HG03378 (cell line): ENCODE results near the gene FAM228A.
A peak's percentile ranks its signal among the peaks of the same experiment; 100 is the strongest.
"Not testable (repeated sequence)": the region's sequence is repeated elsewhere in the genome, so short reads cannot be mapped to it uniquely, and the experiment has no call there.

Experiments used
- ATAC-seq: cut with Tn5 transposase; IDR thresholded peaks from one replicate; pipeline ENCODE4 v1.9.1; 2021; ENCODE audit warnings: mild to moderate bottlenecking, moderate library complexity; ENCODE audit not compliant: unreplicated experiment

The FAM228A gene

DNA sequence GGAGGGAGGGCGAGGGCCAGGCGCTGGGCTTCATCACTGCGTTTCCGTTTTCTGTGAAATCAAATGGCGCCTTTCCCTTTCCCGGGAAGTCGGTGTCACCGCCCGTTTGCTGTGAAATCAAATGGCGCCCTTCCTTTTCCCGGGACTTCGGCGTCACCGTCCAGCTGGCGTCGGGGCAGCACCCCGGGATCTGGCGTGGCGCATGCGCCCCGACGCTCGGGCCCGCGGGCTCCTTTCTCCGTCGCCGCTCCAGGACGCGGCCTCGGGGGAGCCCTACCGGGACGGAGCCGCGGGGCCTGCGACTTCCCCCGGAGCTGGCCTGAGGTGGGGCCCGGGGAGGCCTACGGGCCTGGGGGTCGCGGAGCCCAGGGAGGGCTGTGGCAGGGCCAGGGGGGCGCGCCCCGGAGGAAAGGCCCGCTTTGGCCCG lies at the start of gene FAM228A:
Gene FAM228A, plus strand, starts transcription at position 203 of the 427 bp plus-strand sequence. CDS start 428 bp downstream, outside the sequence.
- ATAC-seq: no peak

DNA sequence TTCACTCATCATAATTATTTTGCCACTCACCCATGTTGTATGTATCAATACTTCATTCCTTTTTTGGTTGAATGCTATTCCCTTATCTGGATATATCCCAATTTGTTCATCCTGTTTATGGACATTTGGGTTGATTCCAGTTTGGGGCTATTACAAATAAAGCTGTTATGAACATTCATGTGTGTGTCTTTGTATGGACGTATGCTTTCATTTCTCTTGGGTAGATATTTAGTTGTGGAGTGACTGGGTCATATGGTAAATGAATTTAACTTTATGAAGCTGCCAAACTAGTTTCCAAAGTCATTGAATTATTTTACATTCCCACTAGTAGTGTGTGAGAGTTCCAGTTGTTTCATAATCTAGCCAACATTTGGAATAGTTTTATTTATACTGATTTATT lies 48.9 kb upstream of the FAM228A start:
- no peak for ATAC-seq

DNA sequence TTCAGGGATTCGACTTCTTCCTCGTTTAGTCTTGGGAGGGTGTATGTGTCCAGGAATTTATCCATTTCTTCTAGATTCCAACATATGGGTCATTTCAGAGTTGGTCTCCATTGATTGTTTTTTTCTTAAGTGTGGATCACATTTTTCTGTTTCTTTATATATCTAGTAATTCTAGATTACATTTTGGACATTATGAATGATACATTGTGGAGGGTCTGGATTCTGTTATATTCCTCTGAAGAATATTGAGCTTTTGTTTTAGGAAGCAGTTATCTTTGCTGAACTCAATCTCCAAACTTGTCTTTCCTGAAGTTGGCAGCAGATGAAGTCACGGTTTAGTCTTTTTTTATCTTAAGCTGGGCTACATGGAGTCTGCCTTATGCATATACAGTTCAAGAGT lies 42.3 kb upstream of the FAM228A start:
- no peak for ATAC-seq

DNA sequence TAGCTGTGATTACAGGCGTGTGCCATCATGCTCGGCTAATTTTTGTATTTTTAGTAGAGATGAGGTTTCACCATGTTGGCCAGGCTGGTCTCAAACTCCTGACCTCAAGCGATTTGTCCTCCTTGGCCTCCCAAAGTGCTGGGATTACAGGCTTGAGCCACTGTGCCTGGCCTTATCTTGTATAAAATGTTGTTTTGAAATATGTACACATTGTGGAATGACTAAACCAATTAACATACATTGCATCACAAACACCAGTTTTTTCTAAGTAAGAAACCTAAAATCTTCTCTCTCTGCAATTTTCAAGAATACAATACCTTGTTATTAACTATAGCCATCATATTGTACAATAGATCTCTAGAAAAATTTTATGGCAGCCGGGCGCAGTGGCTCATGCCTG lies 34.5 kb upstream of the FAM228A start:
- ATAC-seq: not testable (repeated sequence)

DNA sequence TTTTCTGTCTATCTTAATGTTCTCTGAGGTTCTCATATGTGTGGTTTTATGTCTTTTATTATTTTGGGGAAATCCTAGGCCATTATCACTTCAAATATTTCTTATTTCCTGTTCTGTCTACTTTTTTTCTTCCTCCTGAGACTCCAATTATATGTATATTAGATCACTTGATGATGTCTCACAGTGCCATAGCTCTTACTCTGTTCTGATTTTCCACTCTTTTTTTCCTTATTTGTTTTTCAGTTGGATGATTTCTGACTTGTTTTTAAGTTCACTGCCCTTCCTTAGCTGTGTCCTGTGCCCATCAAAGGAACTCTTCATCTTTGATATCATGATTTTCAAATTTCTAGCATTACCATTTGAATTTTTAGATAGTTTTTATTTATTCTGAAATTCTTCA lies 27.5 kb upstream of the FAM228A start:
- no peak for ATAC-seq

DNA sequence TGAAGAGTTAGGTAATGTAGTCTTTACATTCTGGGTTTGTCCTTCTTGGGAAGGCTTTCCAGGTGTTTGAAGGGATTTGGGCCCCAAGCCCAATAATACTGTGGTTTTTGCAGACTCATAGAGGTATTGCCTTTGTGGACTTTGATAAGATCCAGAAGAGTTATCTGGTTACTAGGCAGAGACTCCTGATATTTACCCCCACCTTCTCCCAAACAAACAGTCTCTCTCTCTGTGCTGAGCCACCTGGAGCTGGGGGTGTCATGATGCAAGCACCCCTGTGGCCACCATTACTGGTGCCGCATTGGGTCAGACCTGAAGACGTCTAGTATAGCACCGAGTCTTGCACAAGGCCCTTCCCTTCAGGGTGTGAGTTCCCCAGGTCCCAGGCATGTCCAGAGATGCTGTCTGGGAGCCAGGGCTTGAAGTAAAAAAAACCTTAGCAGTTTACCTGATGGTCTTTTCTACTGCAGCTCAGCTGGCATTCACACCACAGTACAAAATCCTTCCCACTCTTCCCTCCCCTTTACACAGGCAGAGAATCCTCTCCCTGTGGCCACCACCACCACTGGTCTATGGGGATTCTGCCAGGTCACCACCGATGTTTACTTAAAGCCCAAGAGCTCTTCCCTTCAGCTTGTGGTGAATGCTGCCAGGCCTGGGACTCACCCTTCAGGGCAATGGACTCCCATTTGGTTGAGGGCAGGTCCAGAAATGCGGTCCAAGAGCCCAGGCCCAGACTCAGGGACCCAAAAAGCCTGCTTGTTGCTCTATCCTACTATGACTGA lies 22.2 kb upstream of the FAM228A start:
- no peak for ATAC-seq

DNA sequence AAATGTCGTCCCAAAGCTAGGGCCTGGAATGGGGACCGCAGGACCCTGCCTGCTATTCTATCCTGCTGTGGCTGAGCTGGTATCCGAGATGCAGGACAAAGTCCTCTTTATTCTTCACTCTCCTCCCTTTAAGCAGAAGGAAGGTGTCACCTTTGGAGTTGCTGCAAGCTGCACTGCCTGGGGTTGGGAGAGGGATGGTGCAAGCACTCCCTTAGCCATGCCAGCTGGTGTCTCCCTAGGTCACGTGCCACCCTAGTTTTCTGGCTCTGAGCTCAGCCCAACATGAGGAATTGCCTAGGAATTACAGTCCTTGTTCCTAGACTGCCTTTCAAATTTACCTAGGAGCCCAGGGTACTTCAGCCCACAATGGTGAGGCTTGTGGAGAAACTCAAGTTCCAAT lies 21.4 kb upstream of the FAM228A start:
- ATAC-seq: no peak

DNA sequence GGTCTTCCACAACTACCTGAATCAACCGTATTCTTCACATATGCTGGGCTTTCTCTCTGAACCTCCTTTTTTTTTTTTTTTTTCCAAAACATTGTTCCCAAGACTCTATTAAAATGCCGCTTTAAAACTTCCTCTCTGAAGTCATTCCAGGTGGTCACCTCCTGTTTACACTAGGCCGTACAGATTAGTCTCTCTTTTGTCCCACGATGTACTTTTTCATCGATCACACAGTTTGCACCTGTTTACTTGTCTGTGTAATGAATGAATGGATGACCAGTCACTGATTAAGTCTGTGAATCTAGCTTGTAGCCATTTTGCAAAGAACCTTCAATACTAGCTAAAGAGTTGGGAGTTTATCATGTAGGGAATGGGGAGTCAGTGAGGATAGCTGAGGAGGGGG lies 16.7 kb upstream of the FAM228A start:
- ATAC-seq: no peak

DNA sequence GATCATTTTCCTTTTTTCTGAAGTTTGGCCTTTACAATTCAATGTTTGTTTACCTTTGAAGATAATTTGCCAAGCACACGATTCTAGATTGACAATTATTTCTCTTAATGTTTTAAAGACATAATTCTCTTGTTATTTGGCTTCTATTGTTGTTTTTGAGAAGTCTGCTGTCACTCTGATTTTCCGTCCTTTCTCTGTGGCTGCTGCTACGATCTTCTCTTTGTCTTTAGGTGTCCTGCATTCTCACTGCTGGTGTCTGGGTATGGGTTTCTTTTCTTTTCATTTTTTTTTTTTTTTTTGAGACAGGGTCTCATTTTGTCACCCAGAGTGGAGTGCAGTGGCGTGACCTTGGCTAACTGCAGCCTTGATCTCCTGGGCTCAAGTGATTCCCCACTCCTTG lies 15.1 kb upstream of the FAM228A start:
- ATAC-seq: no peak

DNA sequence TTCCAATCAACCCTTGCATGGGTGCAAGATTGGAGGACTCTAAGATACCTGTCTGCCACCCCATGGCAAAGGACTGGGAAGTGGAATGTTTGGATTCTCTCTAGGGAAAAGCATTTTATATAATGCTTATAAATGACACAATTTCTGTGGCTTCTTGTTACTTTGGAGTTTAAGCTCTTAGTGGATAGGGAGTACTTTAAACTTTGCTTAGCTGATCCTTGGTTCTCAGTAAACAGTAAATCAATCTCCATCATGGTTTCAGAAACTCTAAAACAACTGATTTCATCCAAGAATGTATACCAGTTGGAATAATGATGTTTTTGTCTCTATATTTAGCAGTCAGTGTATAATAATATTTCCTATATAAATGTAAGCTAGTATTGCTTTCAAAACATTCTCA lies 14.1 kb upstream of the FAM228A start:
- no peak for ATAC-seq

DNA sequence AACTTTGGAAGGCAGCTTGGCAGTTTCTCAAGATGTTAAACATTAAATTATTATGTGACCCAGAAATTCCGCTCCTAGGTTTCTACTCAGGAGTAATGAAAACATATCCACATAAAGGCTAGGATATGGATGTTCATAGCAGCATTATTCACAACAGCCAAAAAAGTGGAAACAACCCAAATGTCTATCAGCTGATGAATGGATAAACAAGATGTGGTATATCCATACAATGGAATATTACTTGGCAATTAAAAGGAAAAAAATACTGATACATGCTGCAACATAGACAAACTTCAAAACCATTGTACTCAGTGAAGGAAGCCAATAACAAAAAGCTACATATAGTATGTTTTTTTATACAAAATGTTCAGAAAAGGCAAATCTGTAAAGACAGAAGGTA lies 12.4 kb upstream of the FAM228A start:
- ATAC-seq: no peak

DNA sequence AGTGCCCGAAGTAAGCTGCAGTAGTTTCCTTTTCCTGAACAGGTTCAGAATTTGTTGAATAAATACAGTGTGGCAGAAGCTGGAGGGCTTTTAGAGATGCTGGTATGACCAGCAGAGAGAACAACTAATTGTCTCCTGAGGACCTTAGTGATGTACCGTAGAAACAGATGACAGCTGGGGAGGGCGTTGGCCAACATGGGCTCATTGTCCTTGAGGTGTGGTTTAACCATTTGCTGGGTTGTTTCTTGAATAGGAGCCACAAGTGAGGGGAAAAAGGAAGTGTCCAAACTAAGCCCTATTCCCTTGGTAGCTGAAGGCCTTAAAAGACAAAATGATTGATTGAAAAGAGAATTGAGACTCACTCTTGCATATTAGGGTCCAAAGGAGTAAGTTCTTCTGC lies 11.7 kb upstream of the FAM228A start:
- no peak for ATAC-seq

DNA sequence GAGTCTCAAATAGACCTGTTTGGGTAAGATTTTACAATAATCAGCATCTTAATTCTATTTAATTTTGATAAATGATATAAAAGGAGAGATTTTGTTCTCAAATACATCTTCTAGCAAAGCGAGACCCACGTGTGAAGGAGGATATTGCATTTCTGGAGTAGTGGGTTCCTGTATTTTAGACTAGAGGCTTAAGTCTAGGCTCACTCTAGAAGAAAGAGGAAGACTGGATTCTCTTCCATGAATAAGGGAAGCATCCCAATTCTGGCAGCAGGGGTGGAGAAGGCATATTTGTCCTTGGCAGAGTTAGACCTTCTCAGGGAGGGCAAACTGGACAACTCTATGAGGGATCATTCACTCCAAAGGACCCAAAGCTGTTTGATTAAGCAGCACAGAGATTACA lies 11.3 kb upstream of the FAM228A start:
- no peak for ATAC-seq

DNA sequence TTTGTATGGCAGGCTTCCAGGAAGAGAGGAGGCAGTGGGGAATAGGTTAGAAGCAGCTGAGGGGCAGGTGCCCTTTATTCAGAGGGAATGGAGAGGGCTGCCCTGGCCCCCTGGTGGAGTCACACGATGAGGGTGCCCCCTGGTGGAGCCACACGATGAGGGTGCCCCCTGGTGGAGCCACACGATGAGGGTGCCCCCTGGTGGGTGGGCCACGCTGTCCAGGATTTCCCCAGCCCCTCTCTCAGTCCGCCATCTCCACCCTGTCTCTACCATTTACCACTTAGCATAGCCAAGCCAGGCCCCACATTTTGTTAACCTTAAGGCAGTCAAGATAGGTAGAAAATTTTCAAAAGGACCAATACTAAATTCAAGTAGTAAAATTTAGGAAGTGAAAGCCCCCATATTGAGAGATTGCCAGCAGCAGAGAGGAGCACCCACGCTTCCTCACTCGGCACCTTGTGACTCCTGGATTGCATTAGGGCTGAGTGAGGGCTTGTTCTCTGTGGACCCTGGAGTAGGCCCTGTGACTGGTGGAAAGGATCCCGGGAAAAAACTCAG lies 10.4 kb upstream of the FAM228A start:
- ATAC-seq: peak; percentile 74

DNA sequence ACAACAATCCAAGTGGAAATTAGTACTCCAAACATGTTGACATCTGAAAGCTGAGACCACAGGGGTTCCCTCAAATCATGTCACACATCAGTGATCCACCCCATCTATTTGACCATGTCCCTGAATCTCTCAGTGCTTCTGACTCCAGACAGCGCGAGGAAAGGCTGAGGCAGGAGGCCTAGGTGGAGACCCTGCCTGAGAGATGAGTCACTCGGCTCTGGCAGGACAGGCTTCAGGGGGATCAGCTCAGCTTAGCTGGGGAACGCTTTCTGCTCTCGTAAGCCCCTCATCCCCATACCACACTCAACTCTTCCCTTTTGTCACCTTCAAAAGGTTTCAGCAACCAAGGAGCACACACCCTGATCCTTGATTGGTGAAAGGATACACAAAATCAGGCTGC lies 5.8 kb upstream of the FAM228A start:
- ATAC-seq: no peak

DNA sequence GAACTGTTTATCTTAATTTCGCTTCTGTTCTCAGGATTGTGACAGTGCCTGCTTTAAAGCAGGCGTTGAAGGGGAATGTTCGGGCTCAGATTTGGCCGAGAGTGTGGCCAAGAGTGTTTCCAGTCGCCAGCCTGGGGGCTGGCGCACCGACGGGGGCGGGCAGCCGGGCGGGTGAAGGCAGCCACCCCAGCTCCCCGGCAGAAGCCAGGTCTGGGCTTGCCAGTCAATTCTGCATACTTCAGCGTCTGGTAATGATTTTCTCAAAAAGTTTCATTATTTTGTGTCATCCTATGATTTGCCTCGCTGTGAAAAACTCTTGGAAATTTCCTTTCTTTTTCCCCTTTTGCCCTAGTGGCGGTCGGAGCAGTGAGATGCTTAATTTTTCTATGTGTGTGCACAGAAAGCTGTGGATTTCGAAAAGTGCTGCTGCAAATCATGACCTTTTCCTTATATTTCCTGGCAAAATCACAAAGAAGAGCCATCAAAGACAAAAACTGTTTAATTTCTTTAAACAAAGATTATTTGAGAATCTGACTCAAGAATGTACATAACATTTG lies 856 bp downstream of the FAM228A start:
- ATAC-seq: no peak

DNA sequence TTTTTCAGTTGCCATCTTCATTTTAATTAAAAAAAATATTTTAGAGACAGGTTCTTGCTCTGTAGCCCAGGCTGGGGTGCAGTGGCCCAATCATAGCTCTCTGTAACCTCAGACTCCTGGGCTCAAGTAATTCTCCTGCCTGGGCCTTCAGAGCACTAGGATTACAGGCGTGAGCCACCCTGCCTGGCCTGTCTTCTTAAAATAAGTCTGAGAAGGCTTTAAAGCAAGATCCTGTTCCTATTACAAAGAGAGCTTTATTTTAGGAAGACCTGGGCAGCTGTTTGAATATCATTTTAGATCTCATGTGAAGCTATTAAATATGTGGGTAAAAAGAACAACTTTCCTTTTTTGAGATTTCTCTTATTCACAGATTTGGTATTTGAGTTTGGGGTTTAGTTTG lies 1.5 kb downstream of the FAM228A start:
- ATAC-seq: no peak

DNA sequence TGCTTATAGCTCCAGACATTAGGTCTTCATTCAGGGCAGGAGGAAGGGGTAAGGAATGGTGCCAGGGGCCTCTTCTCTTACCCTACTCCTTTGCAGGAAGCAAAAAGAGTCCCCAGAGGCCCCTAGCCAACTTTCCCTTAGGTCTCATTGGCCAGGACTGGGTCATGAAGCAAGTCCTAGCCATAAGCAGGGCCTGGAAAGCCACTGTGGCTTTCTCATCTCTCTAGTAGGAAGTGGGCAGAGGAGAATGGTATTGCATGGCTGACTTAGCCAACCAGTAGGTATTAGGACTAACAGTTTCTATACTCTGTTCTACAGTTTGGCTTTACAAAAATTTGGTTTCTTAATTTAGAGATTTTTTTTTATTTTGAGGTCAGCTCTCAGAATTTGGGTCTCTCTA lies 4.8 kb downstream of the FAM228A start:
- ATAC-seq: no peak

DNA sequence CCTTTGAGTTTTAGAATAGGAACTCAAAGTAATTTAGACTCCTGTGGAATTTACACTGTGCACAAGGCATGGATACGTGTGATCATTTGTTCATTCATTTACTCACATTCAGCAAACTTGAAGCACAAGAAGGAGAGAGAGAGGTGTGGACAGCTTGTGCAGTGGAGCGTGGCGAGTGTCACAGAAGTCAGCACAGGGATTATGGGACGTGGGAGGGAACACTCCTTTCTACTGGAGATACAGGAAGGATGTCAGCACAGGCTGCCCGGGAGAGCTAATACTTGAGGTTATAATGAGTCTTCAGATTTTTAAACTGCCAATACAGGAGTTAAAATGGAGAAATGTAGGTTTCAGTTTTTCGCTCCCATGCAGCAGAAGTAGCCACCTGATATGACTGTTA lies 7.0 kb downstream of the FAM228A start:
- ATAC-seq: no peak

DNA sequence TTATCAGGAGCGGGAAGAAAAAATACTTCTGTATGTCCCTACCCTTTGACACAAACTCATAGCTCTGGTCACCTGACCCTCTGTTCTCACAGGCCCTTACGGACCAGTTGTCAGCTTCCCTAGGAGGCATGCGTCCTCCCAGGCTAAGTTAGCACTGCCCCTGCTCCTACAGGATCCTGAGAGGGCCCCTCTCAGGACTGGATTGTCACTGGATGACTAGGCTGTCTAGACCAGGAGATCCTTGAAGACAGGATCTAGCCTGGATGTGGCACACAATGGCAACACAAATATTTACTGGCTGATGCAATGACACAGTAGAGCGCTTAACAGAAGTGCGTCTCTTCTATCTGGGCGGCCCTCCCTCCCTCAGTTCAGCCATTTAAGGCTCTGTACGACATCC lies 7.7 kb downstream of the FAM228A start:
- ATAC-seq: no peak

DNA sequence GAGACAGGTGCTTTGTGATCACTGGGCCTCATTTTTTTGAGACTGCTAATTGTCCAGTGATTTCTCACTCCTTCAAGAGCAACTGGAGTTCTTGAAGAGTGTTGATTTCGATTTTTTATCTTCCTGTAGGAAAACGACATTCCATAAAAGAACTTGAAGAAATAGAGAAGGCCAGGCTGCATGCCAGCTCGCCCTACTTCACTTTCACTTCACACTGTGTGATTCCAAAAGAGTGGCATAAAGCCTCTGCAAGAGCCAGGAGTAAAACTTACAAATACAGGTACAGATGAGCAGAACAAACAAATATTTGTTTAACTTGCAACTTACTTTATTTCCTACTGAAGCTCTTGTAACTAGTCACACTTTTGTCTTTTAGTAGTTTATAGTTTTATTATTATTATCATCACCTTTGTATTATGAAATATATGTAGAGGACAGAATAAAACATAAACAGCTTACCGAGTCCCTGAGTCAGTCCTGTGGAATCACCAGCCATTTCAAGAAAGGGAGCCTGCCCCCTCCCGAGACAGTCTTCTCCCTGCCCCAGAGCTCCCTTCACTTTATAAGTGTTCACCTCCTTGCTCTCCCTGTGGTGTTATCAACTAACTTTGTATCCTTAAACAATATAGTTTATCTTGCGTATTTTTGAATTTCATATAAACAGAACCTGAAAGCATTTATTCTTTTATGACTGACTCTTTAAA lies 8.7 kb downstream of the FAM228A start:
- ATAC-seq: no peak

DNA sequence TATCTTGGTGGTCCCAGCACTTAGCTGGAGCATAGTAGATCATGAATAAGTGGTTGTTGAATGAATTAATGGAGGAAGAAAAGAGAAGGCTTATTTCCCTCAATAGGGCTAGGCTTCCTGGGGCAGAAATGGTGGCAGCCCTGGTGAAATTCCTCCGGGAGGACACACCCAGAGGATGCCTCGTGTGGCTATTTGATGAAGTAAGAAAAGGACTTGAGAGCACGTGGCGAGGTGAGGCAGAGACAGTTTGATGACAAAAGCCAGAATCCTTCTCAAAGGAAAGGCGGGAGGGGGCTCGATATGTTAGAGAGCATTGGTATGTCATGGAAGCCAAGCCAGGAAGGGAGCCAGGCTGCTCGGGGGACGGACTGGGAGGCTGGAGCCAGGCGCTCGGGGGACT lies 14.7 kb downstream of the FAM228A start:
- no peak for ATAC-seq
